Neural cell (in vitro differentiated cells): ENCODE measurements around the gene GOSR1. TPM values are rescaled to one million over a fixed set of nuclear protein-coding genes. Genes with fewer than 3 reads are reported as not detected.

Experiments
- H2AFZ ChIP-seq: fragments of 200-600, 300-800 bp; sonication (generic), shearing (Covaris generic); 2 replicates; pipeline ENCODE4 v1.6.0; 2014; ENCODE audit warnings: low read depth, mild to moderate bottlenecking, antibody characterized with exemption, low read length, moderate library complexity
- H3F3A ChIP-seq: fragments of 200-600 bp; shearing (Covaris generic); 2 replicates; pipeline ENCODE4 v1.6.1; 2016; ENCODE audit warnings: mild to moderate bottlenecking, moderate library complexity, mixed read lengths, antibody characterized with exemption, low read length; ENCODE audit not compliant: insufficient read depth, poor library complexity, severe bottlenecking
- H3K27ac ChIP-seq: fragments of 200-600, 300-800 bp; sonication (generic), shearing (Covaris generic); 2 replicates; pipeline ENCODE4 v1.5.1; 2014; ENCODE audit warnings: mild to moderate bottlenecking, low read length, moderate library complexity
- H3K27me3 ChIP-seq: fragments of 300-800, 200-600 bp; sonication (generic), shearing (Covaris generic); 2 replicates; pipeline ENCODE4 v1.6.0; 2014; ENCODE audit warnings: mild to moderate bottlenecking, low read depth, low read length, moderate library complexity; ENCODE audit not compliant: insufficient read depth
- H3K36me3 ChIP-seq: fragments of 300-800, 200-600 bp; sonication (generic), shearing (Covaris generic); 2 replicates; pipeline ENCODE4 v1.5.1; 2014; ENCODE audit warnings: mild to moderate bottlenecking, antibody characterized with exemption, low read length, moderate library complexity; ENCODE audit not compliant: insufficient read depth
- H3K4me2 ChIP-seq: fragments of 300-800, 200-600 bp; sonication (generic), shearing (Covaris generic); 2 replicates; pipeline ENCODE4 v1.6.0; 2014; ENCODE audit warnings: mild to moderate bottlenecking, low read length
- H3K4me3 ChIP-seq: fragments of 300-800, 200-600 bp; sonication (generic), shearing (Covaris generic); 2 replicates; pipeline ENCODE4 v1.5.1; 2014; ENCODE audit warnings: mild to moderate bottlenecking, low read length, moderate library complexity
- H3K79me2 ChIP-seq: fragments of 200-600 bp; shearing (Covaris generic); replicated peaks from 2 replicates; pipeline ENCODE4 v1.6.0; 2014; ENCODE audit warnings: mild to moderate bottlenecking, low read length, moderate library complexity; ENCODE audit not compliant: insufficient read depth
- H3K9ac ChIP-seq: fragments of 300-800, 200-600 bp; sonication (generic), shearing (Covaris generic); 2 replicates; pipeline ENCODE4 v1.6.1; 2016; ENCODE audit warnings: mild to moderate bottlenecking, low read length, mixed read lengths
- H3K9me2 ChIP-seq: fragments of 200-600 bp; shearing (Covaris generic); 2 replicates; pipeline ENCODE4 v1.6.1; 2016; ENCODE audit warnings: mild to moderate bottlenecking, low read length, mixed read lengths; ENCODE audit not compliant: insufficient read depth
- H3K9me3 ChIP-seq: fragments of 200-600, 300-800 bp; sonication (generic), shearing (Covaris generic); 2 replicates; pipeline ENCODE4 v1.6.1; 2016; ENCODE audit warnings: mild to moderate bottlenecking, mixed run types, low read length, moderate library complexity, mixed read lengths
- H4K20me1 ChIP-seq: fragments of 200-600 bp; shearing (Covaris generic); 2 replicates; pipeline ENCODE4 v1.6.1; 2016; ENCODE audit warnings: mild to moderate bottlenecking, mixed run types; ENCODE audit not compliant: insufficient read depth
- CTCF ChIP-seq: fragments of 450-650 bp; IDR thresholded peaks from 2 replicates; pipeline ENCODE4 v1.5.1; 2014; ENCODE audit warnings: antibody characterized with exemption, mild to moderate bottlenecking, moderate library complexity; ENCODE audit not compliant: poor library complexity, severe bottlenecking
- EP300 ChIP-seq: fragments of 450-650 bp; conservative IDR thresholded peaks from 2 replicates; pipeline ENCODE4 v1.6.1; 2014; ENCODE audit warnings: antibody characterized with exemption, mild to moderate bottlenecking, moderate library complexity; ENCODE audit not compliant: poor library complexity, severe bottlenecking
- EZH2 ChIP-seq: fragments of 200-600, 300-800 bp; shearing (Covaris generic), sonication (generic); IDR thresholded peaks from 2 replicates; pipeline ENCODE4 v1.6.1; 2014; ENCODE audit warnings: antibody characterized with exemption, low read length, borderline replicate concordance, mild to moderate bottlenecking; ENCODE audit not compliant: insufficient read depth, poor library complexity, severe bottlenecking
- MXI1 ChIP-seq: fragments of 450-650 bp; conservative IDR thresholded peaks from 2 replicates; pipeline ENCODE4 v1.6.1; 2014; ENCODE audit warnings: antibody characterized with exemption, mild to moderate bottlenecking; ENCODE audit not compliant: poor library complexity, severe bottlenecking
- POLR2AphosphoS5 ChIP-seq: IDR thresholded peaks from 2 replicates; pipeline ENCODE4 v1.6.1; 2012
- RAD21 ChIP-seq: fragments of 450-650 bp; conservative IDR thresholded peaks from 2 replicates; pipeline ENCODE4 v1.6.1; 2014; ENCODE audit warnings: antibody characterized with exemption, mild to moderate bottlenecking, moderate library complexity
- REST ChIP-seq: IDR thresholded peaks from 2 replicates; pipeline ENCODE4 v1.6.1; 2012; ENCODE audit warnings: borderline replicate concordance
- SMC3 ChIP-seq: fragments of 450-650 bp; conservative IDR thresholded peaks from 2 replicates; pipeline ENCODE4 v1.6.1; 2014; ENCODE audit warnings: antibody characterized with exemption, mild to moderate bottlenecking, moderate library complexity; ENCODE audit not compliant: poor library complexity
- TAF1 ChIP-seq: IDR thresholded peaks from 2 replicates; pipeline ENCODE4 v1.6.1; 2012; ENCODE audit warnings: low read depth
- polyA plus RNA-seq: library from polyadenylated mRNA; depleted of rRNA; stranded (reverse); fragments of >200 nt; gene quantifications from 2 replicates; pipeline ENCODE4 v1.2.3, GENCODE V29; 2014

Gene GOSR1
- polyA plus RNA-seq, 1 donor from 2014 or later: 20.1 TPM

GRCh38 chr17:30450125-30451027 is 26.8 kb upstream of the GOSR1 start:
- H3K4me3 ChIP-seq: no peak overlapping the region
- H3K9me2 ChIP-seq: no peaks in the 10 kb centered on the region
- no peak overlapping the region for H3K9ac ChIP-seq
- no peak overlapping the region for H2AFZ ChIP-seq
- no peaks in the 10 kb centered on the region for H4K20me1 ChIP-seq
- no peak for TF ChIP-seq MXI1
- TF ChIP-seq REST: no peak
- TF ChIP-seq RAD21: no peak
- TF ChIP-seq TAF1: no peak
- TF ChIP-seq POLR2AphosphoS5: no peak
- TF ChIP-seq EZH2: no peak
- TF ChIP-seq CTCF: no peak
- no peak for TF ChIP-seq EP300
- TF ChIP-seq SMC3: no peak
- no peak overlapping the region for H3K4me2 ChIP-seq
- no peaks in the 10 kb centered on the region for H3F3A ChIP-seq
- no peaks in the 10 kb centered on the region for H3K36me3 ChIP-seq
- no peaks in the 10 kb centered on the region for H3K9me3 ChIP-seq
- H3K27me3 ChIP-seq: no peaks in the 10 kb centered on the region
- no peaks in the 10 kb centered on the region for H3K79me2 ChIP-seq
- no peak overlapping the region for H3K27ac ChIP-seq

- Histone ChIP-seq H3K36me3 (peaks cover 6% of the 10 kb centered on the region), H2AFZ (no peak overlapping the region), H3K27me3 (no peaks in the 10 kb centered on the region), H3K27ac (no peak overlapping the region), H3K9me3 (no peaks in the 10 kb centered on the region), H3K4me3 (no peak overlapping the region), H3K9me2 (no peaks in the 10 kb centered on the region), H3F3A (no peaks in the 10 kb centered on the region), H4K20me1 (no peaks in the 10 kb centered on the region), H3K79me2 (no peaks in the 10 kb centered on the region), H3K4me2 (no peak overlapping the region), H3K9ac (no peak overlapping the region)
- no peak for TF ChIP-seq CTCF
- TF ChIP-seq EZH2: no peak
- no peak for TF ChIP-seq SMC3
- TF ChIP-seq MXI1: no peak
Observed at GRCh38 chr17:30454635-30455034, 22.6 kb upstream of the GOSR1 start.
